ENCODE results near the gene CD36.
"Not testable (repeated sequence)": the region's sequence is repeated elsewhere in the genome, so short reads cannot be mapped to it uniquely, and the experiment has no call there.

CD36 gene

GRCh38 chr7:80669367-80669766 is 30.9 kb downstream of the CD36 start:
- not testable (repeated sequence) for H3K36me3 ChIP-seq (ENCODE audit: insufficient read depth, low read length); H3K27me3 ChIP-seq (ENCODE audit: insufficient read depth, low read length); H3K4me1 ChIP-seq (ENCODE audit: control insufficient read depth, insufficient read depth, low read length, unreplicated experiment); H2AFZ ChIP-seq (ENCODE audit: low read length, unreplicated experiment); H3K27ac ChIP-seq (ENCODE audit: low read depth, low read length); H3K79me2 ChIP-seq (ENCODE audit: control insufficient read depth, insufficient read depth, low read length, unreplicated experiment); H3K4me3 ChIP-seq (ENCODE audit: low read depth, low read length)

GRCh38 chr7:80671744-80672143 is 33.3 kb downstream of the CD36 start:
- Histone ChIP-seq H3K79me2 (ENCODE audit: control insufficient read depth, insufficient read depth, low read length, unreplicated experiment) (no peaks in the 10 kb centered on the region), H3K27ac (ENCODE audit: low read depth, low read length) (no peak overlapping the region), H3K27me3 (ENCODE audit: insufficient read depth, low read length) (no peaks in the 10 kb centered on the region), H2AFZ (ENCODE audit: low read length, unreplicated experiment) (no peak overlapping the region), H3K4me3 (ENCODE audit: low read depth, low read length) (no peak overlapping the region), H3K36me3 (ENCODE audit: insufficient read depth, low read length) (no peaks in the 10 kb centered on the region), H3K4me1 (ENCODE audit: control insufficient read depth, insufficient read depth, low read length, unreplicated experiment) (no peaks in the 10 kb centered on the region)

GRCh38 chr7:80675090-80675489 is 36.6 kb downstream of the CD36 start:
- no peak overlapping the region for H2AFZ ChIP-seq (ENCODE audit: low read length, unreplicated experiment)
- H3K79me2 ChIP-seq (ENCODE audit: control insufficient read depth, insufficient read depth, low read length, unreplicated experiment): no peaks in the 10 kb centered on the region

GRCh38 chr7:80676404-80676803 is 38.0 kb downstream of the CD36 start:
- Histone ChIP-seq H3K27me3 (ENCODE audit: insufficient read depth, low read length) (no peaks in the 10 kb centered on the region), H2AFZ (ENCODE audit: low read length, unreplicated experiment) (no peak overlapping the region), H3K36me3 (ENCODE audit: insufficient read depth, low read length) (no peaks in the 10 kb centered on the region), H3K4me3 (ENCODE audit: low read depth, low read length) (no peak overlapping the region), H3K27ac (ENCODE audit: low read depth, low read length) (no peak overlapping the region), H3K79me2 (ENCODE audit: control insufficient read depth, insufficient read depth, low read length, unreplicated experiment) (no peaks in the 10 kb centered on the region), H3K4me1 (ENCODE audit: control insufficient read depth, insufficient read depth, low read length, unreplicated experiment) (peaks cover 10% of the 10 kb centered on the region)

More at GRCh38 chr7:80675090-80675489, 36.6 kb downstream of the CD36 start:
- H3K27ac ChIP-seq (ENCODE audit: low read depth, low read length): no peak overlapping the region
- peaks cover 10% of the 10 kb centered on the region for H3K4me1 ChIP-seq (ENCODE audit: control insufficient read depth, insufficient read depth, low read length, unreplicated experiment)
- H3K36me3 ChIP-seq (ENCODE audit: insufficient read depth, low read length): no peaks in the 10 kb centered on the region
- no peak overlapping the region for H3K4me3 ChIP-seq (ENCODE audit: low read depth, low read length)
- no peaks in the 10 kb centered on the region for H3K27me3 ChIP-seq (ENCODE audit: insufficient read depth, low read length)

- Histone ChIP-seq H2AFZ (ENCODE audit: low read length, unreplicated experiment) (no peak overlapping the region), H3K36me3 (ENCODE audit: insufficient read depth, low read length) (no peaks in the 10 kb centered on the region), H3K4me1 (ENCODE audit: control insufficient read depth, insufficient read depth, low read length, unreplicated experiment) (peaks cover 10% of the 10 kb centered on the region), H3K27me3 (ENCODE audit: insufficient read depth, low read length) (no peaks in the 10 kb centered on the region), H3K79me2 (ENCODE audit: control insufficient read depth, insufficient read depth, low read length, unreplicated experiment) (no peaks in the 10 kb centered on the region), H3K4me3 (ENCODE audit: low read depth, low read length) (no peak overlapping the region), H3K27ac (ENCODE audit: low read depth, low read length) (no peak overlapping the region)
Measured at GRCh38 chr7:80677629-80678028, 39.2 kb downstream of the CD36 start.

GRCh38 chr7:80678707-80679106 is 40.3 kb downstream of the CD36 start:
- Histone ChIP-seq H3K79me2 (ENCODE audit: control insufficient read depth, insufficient read depth, low read length, unreplicated experiment) (no peaks in the 10 kb centered on the region), H2AFZ (ENCODE audit: low read length, unreplicated experiment) (no peak overlapping the region), H3K27me3 (ENCODE audit: insufficient read depth, low read length) (no peaks in the 10 kb centered on the region), H3K4me1 (ENCODE audit: control insufficient read depth, insufficient read depth, low read length, unreplicated experiment) (peaks cover 10% of the 10 kb centered on the region), H3K27ac (ENCODE audit: low read depth, low read length) (no peak overlapping the region), H3K36me3 (ENCODE audit: insufficient read depth, low read length) (no peaks in the 10 kb centered on the region), H3K4me3 (ENCODE audit: low read depth, low read length) (no peak overlapping the region)

GRCh38 chr7:80679921-80680907 is 41.8 kb downstream of the CD36 start:
- H2AFZ ChIP-seq (ENCODE audit: low read length, unreplicated experiment): no peak overlapping the region
- peaks cover 10% of the 10 kb centered on the region for H3K4me1 ChIP-seq (ENCODE audit: control insufficient read depth, insufficient read depth, low read length, unreplicated experiment)
- H3K4me3 ChIP-seq (ENCODE audit: low read depth, low read length): no peak overlapping the region
- H3K36me3 ChIP-seq (ENCODE audit: insufficient read depth, low read length): no peaks in the 10 kb centered on the region
- no peak overlapping the region for H3K27ac ChIP-seq (ENCODE audit: low read depth, low read length)
- H3K79me2 ChIP-seq (ENCODE audit: control insufficient read depth, insufficient read depth, low read length, unreplicated experiment): no peaks in the 10 kb centered on the region
- no peaks in the 10 kb centered on the region for H3K27me3 ChIP-seq (ENCODE audit: insufficient read depth, low read length)

GRCh38 chr7:80681272-80681885 is 42.9 kb downstream of the CD36 start:
- Histone ChIP-seq H2AFZ (ENCODE audit: low read length, unreplicated experiment) (peak overlapping the region; percentile 63), H3K36me3 (ENCODE audit: insufficient read depth, low read length) (no peaks in the 10 kb centered on the region), H3K27ac (ENCODE audit: low read depth, low read length) (no peak overlapping the region), H3K27me3 (ENCODE audit: insufficient read depth, low read length) (no peaks in the 10 kb centered on the region), H3K79me2 (ENCODE audit: control insufficient read depth, insufficient read depth, low read length, unreplicated experiment) (no peaks in the 10 kb centered on the region), H3K4me3 (ENCODE audit: low read depth, low read length) (no peak overlapping the region), H3K4me1 (ENCODE audit: control insufficient read depth, insufficient read depth, low read length, unreplicated experiment) (peaks cover 13% of the 10 kb centered on the region)

GRCh38 chr7:80682744-80683143 is 44.3 kb downstream of the CD36 start:
- H2AFZ ChIP-seq (ENCODE audit: low read length, unreplicated experiment): no peak overlapping the region
- H3K4me3 ChIP-seq (ENCODE audit: low read depth, low read length): no peak overlapping the region
- no peaks in the 10 kb centered on the region for H3K27me3 ChIP-seq (ENCODE audit: insufficient read depth, low read length)
- no peak overlapping the region for H3K27ac ChIP-seq (ENCODE audit: low read depth, low read length)
- H3K36me3 ChIP-seq (ENCODE audit: insufficient read depth, low read length): no peaks in the 10 kb centered on the region
- no peaks in the 10 kb centered on the region for H3K79me2 ChIP-seq (ENCODE audit: control insufficient read depth, insufficient read depth, low read length, unreplicated experiment)
- H3K4me1 ChIP-seq (ENCODE audit: control insufficient read depth, insufficient read depth, low read length, unreplicated experiment): peaks cover 7% of the 10 kb centered on the region

- Histone ChIP-seq H3K27me3 (ENCODE audit: insufficient read depth, low read length) (no peaks in the 10 kb centered on the region), H3K4me3 (ENCODE audit: low read depth, low read length) (no peak overlapping the region), H3K27ac (ENCODE audit: low read depth, low read length) (no peak overlapping the region), H2AFZ (ENCODE audit: low read length, unreplicated experiment) (no peak overlapping the region), H3K4me1 (ENCODE audit: control insufficient read depth, insufficient read depth, low read length, unreplicated experiment) (peaks cover 4% of the 10 kb centered on the region), H3K36me3 (ENCODE audit: insufficient read depth, low read length) (no peaks in the 10 kb centered on the region), H3K79me2 (ENCODE audit: control insufficient read depth, insufficient read depth, low read length, unreplicated experiment) (no peaks in the 10 kb centered on the region)
Measured at GRCh38 chr7:80686576-80686975, 48.1 kb downstream of the CD36 start.

All from ACC112 (cell line).